GM12864 (cell line): Measurements from ENCODE around the gene LHPP.

ENCODE experiments used
- DNase-seq: peaks from one replicate; pipeline ENCODE4 v3.0.0-alpha.2; 2011; ENCODE audit warnings: low read depth
- H3K4me3 ChIP-seq: 2 replicates; pipeline ENCODE4 v1.5.1; 2011; ENCODE audit warnings: mild to moderate bottlenecking, low read depth, low read length, control low read depth
- CTCF ChIP-seq: IDR thresholded peaks from 2 replicates; pipeline ENCODE4 v1.5.1; 2011; ENCODE audit warnings: low read depth, mild to moderate bottlenecking, moderate library complexity, low read length, control low read depth, inconsistent platforms; ENCODE audit errors: missing control alignments

Gene LHPP

DNA sequence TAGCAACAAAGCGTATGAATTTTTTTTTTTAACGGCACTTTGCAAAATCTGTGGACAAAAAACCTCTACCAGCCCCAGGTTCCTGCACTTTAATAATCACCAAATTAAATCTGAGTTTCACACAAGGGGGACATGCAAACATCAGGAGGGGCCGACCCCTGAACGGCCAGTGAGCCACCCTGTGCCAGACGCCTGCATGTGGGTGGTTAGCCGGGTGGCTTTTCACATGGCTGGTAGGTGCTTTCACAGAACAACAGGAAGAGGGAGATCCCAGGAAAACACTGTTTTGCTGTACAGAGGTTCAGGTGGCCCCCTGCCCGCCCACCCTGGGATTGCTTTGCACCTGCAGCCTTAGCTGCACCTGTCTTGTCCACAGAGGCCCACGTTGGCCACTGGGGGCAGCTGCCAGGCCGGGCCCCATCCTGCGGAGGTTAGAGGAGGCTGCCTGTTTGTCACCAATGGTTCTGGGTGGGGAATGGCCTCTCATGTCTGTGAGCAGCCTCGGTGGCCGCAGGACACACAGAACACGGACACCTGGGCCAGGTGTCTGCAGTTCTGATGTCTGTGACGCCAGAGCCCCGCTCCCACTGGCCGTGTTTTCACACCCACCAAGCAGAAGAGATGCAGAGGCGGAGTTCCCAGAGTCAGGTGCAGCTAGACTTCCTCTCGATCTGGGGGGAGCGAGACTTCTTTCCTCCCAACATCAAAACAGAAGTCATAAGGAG, 174.8 kb downstream of the LHPP start:
- TF ChIP-seq CTCF, result peak; percentile 21
- no peak overlapping the region for H3K4me3 ChIP-seq
- DNase-seq, result no peak

DNA sequence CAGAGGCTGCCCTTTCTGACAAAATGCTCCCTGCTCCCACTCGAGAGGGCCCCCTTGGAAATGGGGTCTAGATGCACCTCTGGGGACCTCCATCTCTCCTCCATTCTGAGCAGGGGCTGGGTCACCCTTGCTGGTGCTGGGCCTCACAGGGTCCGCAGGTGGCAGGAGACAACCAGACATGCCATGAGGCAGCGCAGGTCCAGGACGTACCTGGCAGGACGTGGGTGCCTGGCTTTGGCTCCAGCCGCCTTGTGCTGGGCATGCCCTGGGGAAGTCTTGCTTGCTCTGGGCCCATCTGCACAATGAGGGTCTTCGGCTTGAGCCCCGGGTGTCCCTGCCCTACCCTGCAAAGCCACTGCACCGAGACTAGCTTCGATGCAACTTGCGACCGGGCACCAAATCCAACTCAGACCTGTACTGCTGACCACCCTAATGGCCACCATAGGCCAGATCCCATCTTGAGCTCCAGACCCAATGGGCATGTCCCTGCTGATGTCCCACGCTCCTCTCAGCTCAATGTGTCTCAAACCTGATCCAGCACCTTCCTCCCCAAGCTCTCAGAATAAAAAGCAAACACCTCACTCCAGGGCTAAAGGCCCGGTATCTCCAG, 175.6 kb downstream of the LHPP start:
- H3K4me3 ChIP-seq, result no peak overlapping the region
- DNase-seq, result no peak
- no peak for TF ChIP-seq CTCF

DNA sequence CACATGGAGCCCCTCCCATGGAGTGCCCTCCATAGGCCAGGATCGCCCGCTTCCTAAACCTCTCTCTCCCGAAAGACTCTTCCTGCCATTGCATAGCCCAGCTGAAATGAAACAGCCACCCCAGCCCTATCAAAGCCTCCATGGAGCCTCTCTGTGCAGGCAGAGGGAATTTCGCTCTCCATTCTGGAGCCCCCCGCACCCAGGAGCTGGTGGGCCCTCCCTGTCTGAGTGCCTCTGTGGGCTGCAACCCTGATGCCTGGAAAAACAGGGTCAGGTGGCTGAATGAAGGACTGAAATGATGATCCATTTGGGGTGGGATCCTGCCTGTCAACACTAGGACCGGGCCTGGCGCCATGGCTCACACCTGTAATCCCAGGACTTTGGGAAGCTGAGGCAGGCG, 176.1 kb downstream of the LHPP start:
- no peak for TF ChIP-seq CTCF
- DNase-seq, result no peak
- H3K4me3 ChIP-seq, result no peak overlapping the region

- no peak for TF ChIP-seq CTCF
- no peak overlapping the region for H3K4me3 ChIP-seq
- DNase-seq, result no peak
Observed at GRCh38 chr10:124639206-124639605, 177.6 kb downstream of the LHPP start.

DNA sequence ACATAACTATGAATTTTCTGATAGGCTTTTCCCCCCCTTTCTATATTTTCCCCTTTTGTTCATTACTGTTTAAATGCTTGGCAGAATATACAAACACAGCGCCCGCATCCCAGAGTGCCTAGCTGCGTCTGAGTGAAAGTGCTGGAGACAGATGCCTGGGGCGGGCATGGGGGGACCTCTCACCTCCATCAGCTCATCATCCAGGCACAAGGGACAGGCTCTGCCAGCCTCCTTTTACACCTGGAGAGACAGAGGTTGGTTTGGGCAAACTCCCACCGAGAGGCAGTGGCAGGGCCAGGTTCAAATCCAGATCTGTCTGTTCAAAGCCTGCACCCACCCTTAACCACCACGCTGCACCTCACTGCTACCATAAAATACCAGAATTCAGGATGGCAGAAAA, 178.0 kb downstream of the LHPP start:
- DNase-seq, result no peak
- no peak for TF ChIP-seq CTCF
- no peak overlapping the region for H3K4me3 ChIP-seq

DNA sequence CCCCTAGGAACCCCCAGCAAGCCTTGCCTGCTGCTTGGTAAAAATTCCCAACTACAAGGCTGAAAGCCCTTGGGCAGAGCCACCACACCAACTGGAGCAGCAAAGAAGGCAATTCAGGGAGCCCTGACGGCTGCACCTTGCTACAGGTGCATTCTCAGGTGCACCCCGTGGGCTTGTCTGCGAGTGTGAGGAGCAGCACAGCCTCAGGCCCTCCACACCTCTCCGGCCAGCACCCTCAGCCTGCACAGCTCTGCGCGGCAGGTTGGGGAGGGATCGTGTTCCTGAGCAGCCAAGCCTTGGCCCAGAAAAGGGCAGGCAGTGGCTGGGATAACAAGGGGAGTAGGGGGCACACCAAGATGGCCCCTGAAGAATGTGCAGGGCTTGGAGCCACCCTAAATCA, 178.4 kb downstream of the LHPP start:
- no peak overlapping the region for H3K4me3 ChIP-seq
- DNase-seq, result no peak
- no peak for TF ChIP-seq CTCF
